ENCODE data around the gene HLA-DPA1.

The HLA-DPA1 gene

DNA sequence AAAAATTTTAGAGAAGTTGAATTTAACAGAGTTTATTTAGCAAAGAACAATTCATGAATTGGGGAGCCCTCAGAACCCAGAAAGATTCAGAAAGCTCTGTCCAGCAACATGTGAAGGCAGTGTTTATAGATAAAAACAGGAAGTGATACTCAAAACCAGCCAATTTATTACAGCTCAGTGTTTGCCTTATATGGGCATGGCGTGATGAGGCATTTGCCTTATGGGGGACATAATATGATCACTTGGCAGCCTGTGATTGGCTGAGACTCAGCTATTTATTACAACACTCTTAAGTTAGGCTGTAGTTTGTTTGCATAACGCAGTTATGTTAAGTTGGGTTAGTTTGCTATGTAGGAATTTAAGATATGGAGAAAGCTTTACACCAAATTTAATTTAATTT lies 11.5 kb downstream of the HLA-DPA1 start:
- DNase-seq: no peak

DNA sequence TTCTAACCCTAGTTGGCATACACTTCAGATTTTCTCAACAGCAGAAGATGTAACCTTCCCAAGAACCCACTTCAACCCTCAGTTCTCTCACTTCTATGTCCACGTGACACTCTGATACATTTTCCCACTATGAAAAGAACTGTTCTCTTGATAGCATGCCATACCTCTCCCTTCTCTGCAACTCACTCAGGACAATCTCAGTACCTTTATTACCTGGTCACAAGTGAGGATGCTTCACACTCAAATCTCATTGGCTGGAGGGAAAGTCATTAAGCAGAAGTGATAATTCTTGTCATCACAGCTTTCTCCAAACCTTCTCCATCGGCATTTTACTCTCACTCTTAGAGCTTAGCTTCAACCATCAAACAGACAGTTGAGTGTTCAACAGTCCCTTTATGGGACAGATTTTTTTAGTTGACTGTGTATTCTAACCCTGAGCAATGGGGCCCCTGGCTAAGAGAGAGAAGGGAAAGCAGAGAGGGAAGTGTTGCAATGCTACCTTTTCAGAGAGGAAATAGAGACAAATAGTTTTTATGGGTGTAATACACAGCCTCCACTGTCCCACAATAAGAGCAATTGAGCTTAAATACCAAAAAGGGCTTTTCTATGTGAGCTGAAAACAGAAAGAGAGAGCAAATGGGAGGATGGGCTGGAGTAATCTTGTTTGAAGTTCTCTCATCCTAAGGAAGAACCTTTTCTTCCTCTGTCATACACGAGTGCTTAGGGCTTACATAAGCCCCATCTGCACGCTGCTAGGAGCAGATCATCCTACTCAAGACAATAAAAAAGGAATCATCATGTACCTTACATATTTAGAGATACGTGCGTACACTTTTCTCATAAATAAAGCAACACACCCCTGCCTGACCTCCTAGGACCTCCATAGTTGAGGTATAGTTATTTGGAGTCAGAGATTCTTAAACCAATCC lies 16.0 kb downstream of the HLA-DPA1 start:
- no peak for DNase-seq

DNA sequence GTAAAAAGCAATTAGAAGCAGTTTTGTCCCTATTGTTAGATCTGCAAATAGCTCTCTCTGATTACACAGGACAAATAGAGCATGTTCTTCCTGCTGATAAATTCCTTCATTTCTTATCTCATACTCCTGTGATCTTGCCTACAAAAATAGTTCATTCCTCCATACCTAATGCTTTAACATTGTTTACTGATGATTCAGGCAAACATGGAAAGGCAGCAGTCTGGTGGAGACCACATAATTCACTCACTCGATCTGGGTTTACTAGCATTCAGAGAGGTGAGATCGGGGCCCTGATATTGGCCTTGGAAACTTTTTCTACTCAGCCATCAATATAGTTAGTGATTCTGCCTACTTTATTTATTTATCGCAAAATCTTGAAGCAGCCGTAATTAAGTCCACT lies 20.2 kb downstream of the HLA-DPA1 start:
- no peak for DNase-seq

DNA sequence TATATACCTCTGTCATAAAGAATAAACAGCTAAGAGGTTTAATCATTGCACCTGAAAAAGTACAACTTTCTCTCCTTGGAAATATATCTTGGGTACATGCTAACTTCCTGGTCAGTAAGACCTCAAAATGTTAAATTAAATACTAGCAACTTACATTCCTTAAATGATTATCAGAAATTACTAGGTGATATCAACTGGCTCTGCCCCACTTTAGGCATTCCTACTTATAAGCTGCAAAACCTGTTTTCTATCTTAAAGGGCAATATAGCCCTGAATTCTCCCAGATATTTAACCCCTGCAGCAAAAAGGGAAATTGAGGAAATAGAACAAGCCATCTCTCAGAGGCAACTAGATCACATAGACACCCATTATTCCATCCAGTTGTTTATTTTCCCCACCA lies 20.8 kb downstream of the HLA-DPA1 start:
- DNase-seq: no peak

DNA sequence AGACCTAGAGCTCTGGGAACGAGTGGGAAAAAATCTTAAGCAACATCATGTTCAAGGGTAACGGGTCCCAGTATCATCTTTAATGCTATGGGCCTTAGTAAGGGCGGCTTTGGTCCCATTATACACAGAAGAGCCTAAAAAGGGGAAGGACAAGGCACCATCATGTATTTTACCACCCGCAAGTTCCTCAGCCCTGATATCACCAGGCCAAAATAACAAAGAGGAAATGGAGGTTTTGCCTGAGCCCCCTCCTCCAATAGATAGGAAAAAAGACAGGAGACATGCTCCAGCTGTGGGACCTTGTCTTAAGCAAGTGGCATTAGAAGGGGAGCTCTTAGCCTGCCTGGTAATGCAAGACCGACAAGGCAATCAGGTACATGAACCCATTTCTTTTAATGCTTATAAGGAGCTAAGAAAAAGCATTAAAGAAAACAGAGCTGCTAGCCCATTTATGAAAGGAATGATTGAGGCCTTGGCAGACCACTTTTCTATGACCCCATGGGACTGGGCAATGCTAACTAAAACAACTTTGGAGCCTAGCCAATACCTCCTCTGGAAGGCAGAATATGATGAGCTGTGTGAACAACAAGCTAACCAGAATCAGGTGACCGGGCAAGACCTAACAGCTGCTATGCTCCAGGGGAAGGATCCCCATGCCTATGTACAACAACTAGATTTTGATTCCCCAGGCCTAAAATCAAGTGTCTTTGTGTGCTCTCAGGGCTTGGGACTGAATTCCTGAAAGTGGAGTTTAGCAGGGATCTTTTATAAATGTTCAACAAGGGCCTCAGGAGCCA lies 23.2 kb downstream of the HLA-DPA1 start:
- DNase-seq: no peak

DNA sequence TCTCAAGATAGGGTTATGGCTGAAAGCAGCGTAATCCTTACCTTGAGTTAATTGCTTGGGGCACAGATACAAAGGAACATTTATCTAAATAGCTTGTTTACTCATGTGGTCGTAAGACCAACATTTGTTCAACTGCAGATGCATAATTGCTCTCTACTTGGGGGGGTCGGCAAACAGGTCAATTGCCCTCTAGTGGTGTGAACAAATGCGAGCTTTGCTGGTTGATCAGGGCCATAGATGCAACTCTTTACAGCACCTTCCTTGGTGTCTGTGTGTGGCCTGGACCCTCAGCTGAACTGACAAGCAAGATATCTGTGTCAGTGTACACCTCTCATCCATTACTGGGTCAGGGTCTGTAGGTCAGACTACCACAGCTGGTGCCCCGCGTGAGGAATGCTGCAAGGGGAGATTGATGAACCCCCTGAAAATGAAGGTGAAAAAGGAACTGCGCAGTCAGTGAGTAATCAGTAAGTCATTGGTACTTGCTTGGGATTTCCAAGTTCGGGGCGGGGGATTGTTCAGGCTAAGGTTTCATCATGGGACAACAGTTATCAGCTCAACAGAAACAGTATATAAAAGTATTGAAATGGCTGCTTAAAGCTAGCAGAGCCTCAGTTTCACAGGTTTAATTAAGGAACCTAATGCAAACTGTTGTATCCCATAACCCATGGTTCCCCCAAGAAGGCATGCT lies 24.0 kb downstream of the HLA-DPA1 start:
- no peak for DNase-seq

DNA sequence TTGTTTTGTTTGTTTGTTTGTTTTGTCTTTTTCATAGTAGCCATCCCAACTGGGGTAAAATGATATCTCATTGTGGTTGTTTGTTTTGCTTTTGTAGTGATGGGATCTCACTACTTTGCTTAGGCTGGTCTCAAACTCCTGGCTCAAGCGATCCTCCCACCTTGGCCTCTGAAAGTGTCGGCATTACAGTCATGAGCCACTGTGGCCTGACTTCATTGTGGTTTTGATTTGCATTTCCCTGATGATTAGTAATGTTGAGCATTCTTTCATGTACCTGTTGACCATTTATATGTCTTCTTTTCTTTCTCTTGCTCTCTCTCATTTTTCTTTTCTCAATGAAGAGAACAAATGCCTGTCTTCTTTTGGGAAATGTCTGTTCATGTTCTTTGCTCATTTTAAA lies 33.3 kb downstream of the HLA-DPA1 start:
- no peak for DNase-seq

DNA sequence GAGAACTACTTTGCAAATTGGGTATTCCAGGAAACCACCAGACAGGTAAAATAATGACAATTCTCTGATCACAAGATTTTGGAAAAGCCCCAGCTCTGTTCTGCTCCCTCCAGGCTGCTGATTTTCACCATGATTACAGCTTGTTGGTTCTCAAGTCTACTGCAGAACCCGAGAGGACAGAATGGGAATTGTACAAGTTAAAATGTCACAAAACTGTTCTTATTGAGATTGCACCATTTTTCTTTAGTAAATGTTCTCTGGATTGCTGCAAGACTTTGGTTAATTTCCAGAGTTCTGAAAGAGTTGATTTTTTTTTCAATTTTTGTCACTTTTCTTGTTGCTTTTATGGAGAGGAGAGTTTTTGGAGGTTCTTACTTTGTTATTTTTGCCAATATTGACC lies 36.9 kb downstream of the HLA-DPA1 start:
- DNase-seq: no peak

DNA sequence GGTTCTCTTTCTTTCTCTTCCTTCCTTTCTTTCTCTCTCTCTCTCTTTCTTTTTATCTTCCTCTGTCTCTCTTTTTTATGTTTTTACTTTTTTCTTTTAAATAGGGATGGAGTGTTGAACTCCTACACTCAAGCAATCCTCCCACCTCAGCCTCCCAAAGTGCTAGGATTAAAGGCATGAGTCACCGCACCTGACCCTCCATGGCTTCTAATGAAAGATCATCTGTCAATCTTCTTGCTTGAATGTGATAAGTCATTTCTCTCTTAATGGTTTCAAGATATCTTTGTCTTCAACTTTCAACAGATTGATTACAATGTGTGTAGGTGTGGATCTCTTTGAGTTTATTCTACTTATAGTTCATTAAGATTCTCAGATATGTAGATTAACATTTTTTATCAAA lies 38.9 kb downstream of the HLA-DPA1 start:
- DNase-seq: no peak

DNA sequence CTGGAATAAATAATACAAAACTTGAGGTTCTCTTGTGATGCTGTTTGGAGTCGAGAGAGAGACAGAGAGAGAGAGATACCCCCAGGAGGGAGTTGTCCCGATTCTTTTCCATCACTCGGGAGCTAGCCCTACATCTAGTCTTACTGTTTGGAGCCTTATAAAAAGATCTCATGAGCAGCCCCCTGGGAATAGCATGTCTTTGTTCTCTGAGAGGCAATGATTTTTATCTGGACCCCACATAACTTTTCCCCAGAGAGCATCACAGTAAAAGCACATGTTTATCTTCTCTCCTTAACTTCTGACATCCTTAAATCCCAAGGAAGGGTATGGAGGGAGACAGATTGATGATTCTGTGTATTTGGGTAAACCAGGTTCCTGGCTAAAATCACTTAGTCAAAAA lies 43.2 kb downstream of the HLA-DPA1 start:
- no peak for DNase-seq

DNA sequence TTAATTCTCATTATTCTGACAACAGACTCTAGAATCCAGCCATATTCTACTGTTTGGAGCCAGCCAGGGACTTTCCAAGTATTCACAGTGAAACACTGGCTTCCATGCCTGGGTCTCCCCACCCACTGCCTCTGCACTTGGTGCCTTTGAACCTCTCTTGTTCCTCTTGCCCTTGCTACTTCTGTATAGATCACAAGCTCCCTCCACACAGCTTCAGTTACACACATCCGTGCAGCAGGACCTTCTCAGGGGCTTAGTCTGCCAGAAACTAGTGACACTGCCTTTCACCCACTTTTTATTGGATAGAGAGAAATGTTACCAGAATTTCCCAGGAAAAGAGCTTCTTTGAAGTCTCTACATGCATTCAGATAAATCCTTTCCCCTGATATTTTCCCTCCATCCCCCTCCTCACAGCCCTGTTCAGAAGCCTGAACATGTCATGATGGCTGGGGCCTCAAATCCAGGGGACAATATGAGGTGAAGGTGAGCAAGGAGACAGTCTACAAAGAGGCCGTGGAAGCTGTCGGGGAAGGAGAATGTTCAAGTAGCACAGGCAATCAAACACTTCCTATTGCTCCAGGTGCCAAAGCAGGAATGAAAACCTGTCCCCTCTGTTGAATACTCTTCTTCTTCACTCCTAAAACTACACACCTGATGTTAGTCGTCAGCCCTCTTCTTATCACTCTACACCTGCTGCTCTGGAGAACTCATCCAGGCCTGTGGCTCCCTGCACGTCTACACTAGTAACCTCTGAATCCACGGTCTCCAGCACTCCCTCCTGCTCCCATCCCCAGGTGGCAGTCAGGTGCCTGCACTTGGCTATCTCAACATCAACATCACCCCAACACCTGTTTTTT lies 43.9 kb downstream of the HLA-DPA1 start:
- DNase-seq: peak; percentile 61

DNA sequence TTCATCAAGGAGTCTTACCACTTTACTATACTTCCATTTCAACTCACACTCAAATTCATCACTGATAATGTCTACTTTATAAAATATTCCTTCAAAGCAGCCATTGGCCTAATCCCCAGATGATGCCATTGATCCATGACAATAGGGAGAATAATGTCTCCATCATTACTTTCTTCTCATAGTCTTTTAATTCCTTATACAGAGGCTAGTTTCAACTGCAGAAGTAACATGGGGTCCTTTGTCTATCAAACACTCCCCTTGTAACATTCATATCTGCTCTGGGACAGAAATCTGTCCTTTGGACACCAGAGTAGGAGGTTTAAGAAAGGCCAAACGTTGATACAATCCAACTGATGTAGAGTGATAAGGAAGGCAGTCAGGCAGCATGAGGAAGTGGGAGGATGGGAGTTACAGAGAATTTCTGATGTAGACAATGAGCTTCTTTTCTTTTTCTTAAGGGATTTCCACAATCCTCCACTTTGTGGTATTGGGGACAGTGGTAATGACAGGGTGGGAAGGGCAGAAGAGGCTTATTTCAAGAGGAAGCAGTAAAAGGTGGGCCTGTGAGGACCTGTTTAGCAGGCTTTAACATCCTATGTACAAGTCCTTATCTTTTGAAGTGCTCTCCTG lies 45.1 kb downstream of the HLA-DPA1 start:
- no peak for DNase-seq

DNA sequence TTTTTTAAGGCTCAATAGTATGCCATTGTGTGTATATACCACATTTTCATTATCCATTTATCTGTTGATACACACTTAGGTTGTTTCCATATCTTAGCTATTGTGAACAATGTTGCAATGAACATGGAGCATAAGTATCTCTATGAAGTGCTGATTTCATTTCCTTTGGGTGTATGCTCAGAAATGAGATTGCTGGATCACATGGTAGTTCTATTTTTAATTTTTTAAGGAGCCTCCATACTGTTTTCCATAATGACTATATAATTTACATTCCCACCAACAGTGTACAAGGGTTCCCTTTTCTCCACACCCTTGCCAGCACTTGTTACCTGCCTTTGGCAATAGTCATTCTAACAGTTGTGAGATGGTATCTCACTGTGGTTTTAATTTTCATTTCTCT lies 48.9 kb downstream of the HLA-DPA1 start:
- no peak for DNase-seq

DNA sequence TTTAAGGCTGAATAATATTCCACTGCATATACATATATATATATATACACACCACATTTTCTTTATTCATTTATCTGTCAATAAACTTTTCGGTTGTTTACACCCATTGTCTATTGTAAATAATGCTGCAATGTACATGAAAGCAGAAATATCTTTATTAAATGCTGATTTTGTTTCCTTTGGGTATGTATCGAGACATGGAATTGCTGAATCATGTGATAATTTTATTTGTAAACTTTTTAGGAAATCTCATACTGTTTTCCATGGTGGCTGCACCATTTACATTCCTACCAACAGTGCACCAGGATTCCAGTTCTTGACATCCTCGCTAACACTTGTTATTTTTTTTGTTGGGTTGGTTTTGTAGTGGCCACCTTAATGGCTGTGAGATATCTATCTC lies 49.9 kb downstream of the HLA-DPA1 start:
- DNase-seq: no peak

DNA sequence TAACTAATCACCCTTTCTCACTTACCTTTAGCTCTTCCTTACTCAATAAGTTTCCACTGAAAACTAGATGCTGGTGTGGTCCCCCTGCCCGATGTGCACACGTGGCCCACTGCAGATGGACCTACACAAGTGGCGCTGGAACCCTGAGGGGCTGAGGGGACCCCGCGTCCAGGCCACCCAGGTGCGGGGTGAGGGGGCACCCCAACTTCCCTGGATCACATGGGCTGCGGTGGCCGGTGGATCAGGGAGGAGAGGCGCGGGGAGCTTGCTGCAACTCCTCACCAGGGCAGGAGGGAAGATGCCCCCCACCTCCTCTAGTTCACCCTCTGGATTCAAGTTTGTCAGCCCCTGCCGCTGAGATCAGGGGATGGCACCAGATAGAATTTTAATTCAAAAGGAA lies 51.5 kb downstream of the HLA-DPA1 start:
- no peak for DNase-seq

DNA sequence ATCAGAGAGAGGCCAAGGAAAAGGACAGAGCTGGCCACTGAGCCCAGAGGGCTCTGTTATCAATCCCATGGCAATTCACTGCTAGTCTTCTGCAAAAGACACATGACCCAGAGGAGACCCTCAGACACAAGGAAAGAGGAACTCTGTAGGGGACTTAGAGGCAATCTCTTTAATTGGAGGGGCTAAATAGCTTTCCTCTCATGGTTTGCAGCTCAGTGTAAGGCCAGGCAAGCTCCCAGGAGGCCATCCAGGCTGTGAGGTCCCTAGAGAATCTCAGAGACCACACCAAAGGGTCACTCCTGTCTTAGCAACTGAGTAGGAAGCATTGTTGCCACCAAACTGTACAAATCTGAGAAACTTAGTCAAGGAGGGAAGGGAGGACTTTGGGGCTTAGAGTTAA lies 54.1 kb downstream of the HLA-DPA1 start:
- DNase-seq: no peak

DNA sequence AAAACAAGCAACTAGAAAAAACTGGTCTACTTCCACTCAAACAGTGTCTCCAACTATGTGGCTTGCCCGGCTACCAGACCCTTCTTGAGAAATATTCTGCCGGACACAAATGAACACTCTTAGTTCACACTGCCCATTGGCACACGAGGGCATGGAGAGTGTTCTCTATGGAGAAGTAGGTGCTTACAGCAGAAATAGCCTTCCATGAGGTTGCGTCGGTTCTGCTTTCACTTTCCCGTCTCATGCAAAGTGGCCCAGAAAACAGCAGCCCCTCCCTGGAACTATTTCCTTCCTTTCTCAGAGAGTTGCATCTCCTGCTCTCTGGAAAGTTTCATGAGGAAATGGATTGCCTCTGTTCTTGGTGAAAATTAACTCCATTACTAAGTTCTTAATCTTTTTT lies 54.5 kb downstream of the HLA-DPA1 start:
- DNase-seq: peak; percentile 46

DNA sequence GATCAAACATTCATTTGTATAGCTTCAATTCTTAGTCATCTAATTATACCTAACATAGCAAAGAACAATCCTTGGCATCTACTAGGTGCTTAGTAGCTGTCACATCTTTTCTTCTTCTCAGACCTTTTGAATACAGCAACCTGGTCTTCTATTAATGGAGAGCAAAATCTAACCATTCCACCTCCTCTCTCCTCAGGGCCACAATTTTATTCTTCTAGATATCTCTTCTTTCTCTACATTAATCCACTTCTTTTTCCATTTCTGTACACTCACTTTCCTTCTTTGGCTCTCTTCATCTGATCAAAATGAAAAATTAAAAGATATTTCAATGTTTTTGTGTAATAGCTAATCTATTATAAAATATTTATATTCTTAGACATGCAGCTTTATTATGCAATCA lies 55.0 kb downstream of the HLA-DPA1 start:
- no peak for DNase-seq

DNA sequence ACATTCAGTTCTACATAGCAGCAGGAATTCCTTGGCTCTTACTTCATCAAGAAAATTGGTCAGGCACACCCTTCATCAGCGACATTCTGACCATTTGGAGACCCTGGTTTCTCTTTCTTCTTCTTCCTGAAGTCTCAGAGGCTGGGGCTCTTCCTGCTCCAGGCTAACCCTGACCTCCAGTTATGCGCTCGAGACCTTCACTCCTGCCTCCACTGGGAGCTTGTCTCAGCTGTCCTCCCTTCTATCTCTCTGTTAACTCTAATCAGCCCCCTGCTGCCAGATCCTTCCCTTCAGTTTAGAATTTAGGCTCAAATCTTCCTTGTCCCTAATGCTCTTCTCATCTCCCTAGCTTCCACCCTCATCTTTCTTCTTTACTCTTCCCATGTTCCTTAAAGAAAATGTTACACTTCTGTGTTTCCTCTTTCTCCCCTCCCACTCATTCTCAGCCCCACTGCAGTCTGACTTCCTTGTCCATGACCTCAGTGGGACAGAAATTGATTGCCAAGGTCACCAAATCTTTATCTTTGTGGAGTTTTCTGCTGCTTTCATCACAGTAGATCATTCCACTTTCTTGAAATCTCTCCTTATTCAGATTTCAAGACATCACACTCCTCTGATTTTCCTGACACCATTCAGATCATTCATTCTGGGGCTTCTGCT lies 55.6 kb downstream of the HLA-DPA1 start:
- DNase-seq: no peak

DNA sequence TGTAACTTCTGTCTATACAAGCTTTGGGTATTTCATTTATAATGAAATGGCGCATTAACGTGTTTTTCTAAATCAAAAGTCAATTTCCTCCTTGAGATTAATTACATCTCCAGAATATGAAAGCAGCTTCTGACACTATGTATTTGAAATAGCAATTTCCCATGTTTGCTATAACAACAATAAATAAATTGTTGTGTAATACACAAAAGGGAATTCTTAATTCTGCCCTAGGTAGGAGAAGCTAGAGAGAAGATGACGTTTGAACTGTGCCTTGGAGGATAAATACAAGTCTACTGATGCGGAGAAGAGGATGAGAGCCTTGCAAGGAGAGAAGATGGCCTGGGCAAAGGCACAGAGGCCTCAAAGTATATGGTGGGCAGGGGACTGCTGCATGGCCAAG lies 56.4 kb downstream of the HLA-DPA1 start:
- DNase-seq: no peak

DNA sequence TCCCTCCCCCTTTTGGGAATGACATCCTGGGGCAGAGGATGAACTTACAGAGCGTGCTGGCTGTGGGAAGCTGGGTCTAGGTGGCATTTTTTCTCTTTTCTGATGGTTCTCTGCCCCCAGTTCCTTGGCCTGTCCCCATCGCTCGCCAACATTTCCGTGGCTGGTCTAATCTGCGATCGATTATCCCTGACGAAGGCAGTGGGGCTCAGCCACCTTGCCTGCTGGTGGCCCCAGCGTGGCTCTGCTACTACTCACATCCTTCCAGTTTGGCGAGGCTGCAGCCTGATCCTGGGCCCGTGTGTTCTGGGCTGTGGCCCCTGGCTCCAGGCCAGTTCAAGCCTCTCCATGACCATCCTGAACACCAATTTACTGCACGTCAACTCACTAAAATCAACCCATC lies 57.7 kb downstream of the HLA-DPA1 start:
- DNase-seq: no peak
